Inflammatory macrophage (primary cell): Measurements from ENCODE around the gene LCN10.

ENCODE experiments used
- DNase-seq, 2 donors: peaks; one replicate each; pipeline ENCODE4 v3.0.0-alpha.2; 2020 to 2022

The LCN10 gene

GRCh38 chr9:136697821-136698526 lies 44.8 kb downstream of the LCN10 start:
- peak; percentile 76 to 94 for DNase-seq

- no peak for DNase-seq
Observed at GRCh38 chr9:136697146-136697820, 45.5 kb downstream of the LCN10 start.

GRCh38 chr9:136696502-136696901 lies 46.2 kb downstream of the LCN10 start:
- DNase-seq, result no peak

- DNase-seq, result no peak
Observed at GRCh38 chr9:136695955-136696354, 46.8 kb downstream of the LCN10 start.

GRCh38 chr9:136695435-136695895 lies 47.3 kb downstream of the LCN10 start:
- no peak for DNase-seq

- no peak for DNase-seq
Observed at GRCh38 chr9:136694872-136695247, 47.9 kb downstream of the LCN10 start.

GRCh38 chr9:136694163-136694871 lies 48.4 kb downstream of the LCN10 start:
- DNase-seq, result peak; percentile 54 to 59

GRCh38 chr9:136693490-136694162 lies 49.1 kb downstream of the LCN10 start:
- DNase-seq, result no peak

GRCh38 chr9:136693135-136693489 lies 49.6 kb downstream of the LCN10 start:
- DNase-seq, result no peak

GRCh38 chr9:136692185-136693134 lies 50.3 kb downstream of the LCN10 start:
- no peak for DNase-seq

- no peak for DNase-seq
Observed at GRCh38 chr9:136691316-136692184, 51.2 kb downstream of the LCN10 start.

- no peak for DNase-seq
Observed at GRCh38 chr9:136690806-136691261, 51.9 kb downstream of the LCN10 start.

- no peak for DNase-seq
Observed at GRCh38 chr9:136690104-136690805, 52.5 kb downstream of the LCN10 start.

GRCh38 chr9:136689108-136689460 lies 53.7 kb downstream of the LCN10 start:
- no peak for DNase-seq

- DNase-seq, result no peak
Observed at GRCh38 chr9:136688274-136689107, 54.2 kb downstream of the LCN10 start.
